Lower leg skin (tissue), 4 donors: ENCODE results near the gene POC1A. TPM values are rescaled to one million over a fixed set of nuclear protein-coding genes. Genes with fewer than 3 reads are reported as not detected.

Experiments
- DNase-seq, 2 donors: peaks; one replicate each; pipeline ENCODE4 v3.0.0-alpha.2; 2019; ENCODE audit warnings: low spot score in 2 of 2
- H3K4me3 ChIP-seq: fragments of 200-600 bp; sonication (generic); 2 replicates; pipeline ENCODE4 v1.5.1; 2017; ENCODE audit warnings: mild to moderate bottlenecking, low read depth; ENCODE audit not compliant: poor library complexity, severe bottlenecking
- CTCF ChIP-seq, 3 donors: fragments of 450-650 bp; IDR thresholded peaks; one replicate each; pipeline ENCODE4 v1.5.1; 2016; ENCODE audit warnings: antibody characterized with exemption in 3 of 3, mild to moderate bottlenecking in 3 of 3, moderate library complexity in 2 of 3
- POLR2A ChIP-seq, 2 donors: fragments of 450-650 bp; IDR thresholded peaks; one replicate each; pipeline ENCODE4 v1.6.1; 2016 to 2017; ENCODE audit warnings: antibody characterized with exemption in 2 of 2, mild to moderate bottlenecking in 1 of 2, moderate library complexity in 1 of 2
- WGBS, 2 donors: methylation state at CpG; one replicate each; pipeline ENCODE4 v1.1.5; 2018; 5-methylcytosine and 5-hydroxymethylcytosine counted together
- intact Hi-C: fragments of 100-400 bp; cut with DNase I; formaldehyde crosslinking; loops from one replicate; pipeline ENCODE4 v1.15.0; 2023; ENCODE audit warnings: low total_unique reads
- total RNA-seq, 4 donors: library from RNA; depleted of rRNA; stranded (reverse); fragments of >200 nt; gene quantifications; one replicate each; pipeline ENCODE4 v1.1.0, GENCODE V29; 2016

POC1A gene
- total RNA-seq, 4 donors from 2014 or later = 1.6 to 4.9 (median 1.9) TPM

- no peak for DNase-seq
- 65 to 68% methylated on average over 12 of the region's 12 CpGs for WGBS, 2 donors
- H3K4me3 ChIP-seq = no peak overlapping the region
- no peak for TF ChIP-seq CTCF (IDR thresholded peaks at IDR 0.05)
- no peak for TF ChIP-seq POLR2A (IDR thresholded peaks at IDR 0.05)
- intact Hi-C loops = no loop called here
Measured at GRCh38 chr3:52068055-52068571, 86.1 kb downstream of the POC1A start.

- WGBS, 2 donors = 78 to 86% methylated on average over 4 of the region's 4 CpGs
- DNase-seq = no peak
- TF ChIP-seq CTCF (IDR thresholded peaks at IDR 0.05) = no peak
- TF ChIP-seq POLR2A (IDR thresholded peaks at IDR 0.05) = no peak
- H3K4me3 ChIP-seq = no peak overlapping the region
- intact Hi-C loops = no loop called here
Measured at GRCh38 chr3:52067526-52067925, 86.7 kb downstream of the POC1A start.

DNA sequence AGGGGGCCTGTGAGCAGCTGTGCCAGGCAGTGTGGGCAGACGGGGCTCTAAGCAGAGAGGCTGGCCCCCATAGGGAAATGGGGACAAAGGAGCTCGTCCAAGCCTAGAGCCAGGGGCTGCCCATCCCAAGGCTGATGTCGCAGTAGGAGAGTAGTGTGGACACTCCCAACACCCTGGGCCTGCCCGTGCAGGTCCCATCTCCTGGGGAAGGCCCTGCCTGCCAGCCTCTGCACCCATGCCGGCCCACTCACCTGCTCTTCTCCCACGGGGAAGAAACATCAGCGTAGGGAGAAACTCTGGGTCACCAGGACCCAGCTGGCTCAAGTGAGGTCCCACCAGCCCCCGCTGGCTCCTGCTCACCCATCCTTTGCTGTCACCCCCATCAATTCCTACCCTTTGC lies 87.2 kb downstream of the POC1A start:
- intact Hi-C loops = no loop called here
- DNase-seq = no peak
- TF ChIP-seq POLR2A (IDR thresholded peaks at IDR 0.05) = no peak
- no peak for TF ChIP-seq CTCF (IDR thresholded peaks at IDR 0.05)
- no peak overlapping the region for H3K4me3 ChIP-seq
- WGBS, 2 donors = 57 to 91% methylated on average over 8 of the region's 8 CpGs

GRCh38 chr3:52065264-52065756 lies 88.9 kb downstream of the POC1A start:
- intact Hi-C loops = no loop called here
- TF ChIP-seq CTCF (IDR thresholded peaks at IDR 0.05) (no peak), POLR2A (IDR thresholded peaks at IDR 0.05) (no peak)
- no peak overlapping the region for H3K4me3 ChIP-seq
- 46 to 60% methylated on average over 6 to 10 of the region's 12 CpGs for WGBS, 2 donors
- peak in 1 of 2 donors; percentile 67 for DNase-seq

- H3K4me3 ChIP-seq = no peak overlapping the region
- no peak for DNase-seq
- 72 to 76% methylated on average over 8 of the region's 8 CpGs for WGBS, 2 donors
- TF ChIP-seq POLR2A (IDR thresholded peaks at IDR 0.05) (no peak), CTCF (IDR thresholded peaks at IDR 0.05) (no peak)
- intact Hi-C loops = no loop called here
Measured at GRCh38 chr3:52064561-52064960, 89.7 kb downstream of the POC1A start.
